GM18907 (cell line): Measurements from ENCODE around the gene LPP.

Experiments
- ATAC-seq: cut with Tn5 transposase; IDR thresholded peaks from one replicate; pipeline ENCODE4 v1.9.1; 2021; ENCODE audit warnings: mild to moderate bottlenecking, moderate library complexity; ENCODE audit not compliant: unreplicated experiment

Gene LPP

DNA sequence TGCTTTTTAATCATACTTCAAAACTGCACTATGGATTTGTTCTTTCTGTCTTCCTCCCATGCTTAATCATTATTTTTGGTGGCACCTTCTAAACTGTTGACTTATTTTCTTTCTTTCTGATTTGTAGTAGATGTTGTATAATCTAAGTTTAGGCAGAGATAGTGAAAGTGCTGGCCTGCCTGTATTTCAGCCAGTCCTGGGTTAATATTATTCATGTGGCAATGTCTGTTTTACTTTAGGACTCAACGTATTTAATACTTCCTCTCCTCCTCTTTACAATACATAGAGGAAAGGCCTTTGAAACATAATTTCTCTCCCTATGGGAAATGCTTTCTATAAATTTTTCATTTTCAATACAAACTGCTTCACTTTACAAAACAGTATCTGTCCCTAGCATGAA lies 690.1 kb downstream of the LPP start:
- no peak for ATAC-seq

DNA sequence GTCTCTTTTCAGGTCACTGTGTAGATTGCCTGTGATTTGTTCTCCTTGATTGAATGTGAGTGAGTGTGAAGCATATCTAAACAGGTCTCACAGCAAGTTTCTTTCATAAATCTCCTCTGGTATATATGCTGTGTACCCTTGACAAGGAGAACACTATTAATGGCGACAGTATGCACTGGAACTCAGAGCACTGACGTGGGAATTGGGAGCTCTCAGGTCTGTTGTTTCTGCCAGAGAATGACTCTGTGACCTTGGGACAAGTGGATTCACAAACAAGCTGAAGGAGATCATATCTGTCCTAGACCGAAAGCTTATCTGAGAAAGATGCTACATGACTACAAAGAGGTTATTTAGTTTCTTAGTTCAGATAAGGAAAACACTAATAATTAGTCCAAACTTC lies 691.6 kb downstream of the LPP start:
- no peak for ATAC-seq

DNA sequence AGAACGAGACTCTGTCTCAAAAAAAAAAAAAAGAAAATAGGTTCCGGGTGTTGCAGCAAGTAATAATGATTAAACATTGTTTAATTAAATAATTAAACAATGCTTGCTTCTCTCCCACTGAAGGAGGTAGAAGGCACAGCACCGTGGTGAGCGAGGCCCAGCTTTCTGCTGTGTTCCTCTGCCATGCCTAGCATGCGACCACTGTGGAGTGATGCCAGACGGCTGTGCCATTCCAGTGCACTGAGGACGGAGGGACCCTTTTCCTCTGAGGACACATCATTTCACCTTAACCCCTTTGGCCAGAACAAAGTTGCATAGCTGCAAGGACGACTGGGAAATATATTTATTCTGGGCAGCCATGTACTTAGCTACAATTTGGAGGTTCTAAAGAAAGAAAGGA lies 695.0 kb downstream of the LPP start:
- no peak for ATAC-seq

DNA sequence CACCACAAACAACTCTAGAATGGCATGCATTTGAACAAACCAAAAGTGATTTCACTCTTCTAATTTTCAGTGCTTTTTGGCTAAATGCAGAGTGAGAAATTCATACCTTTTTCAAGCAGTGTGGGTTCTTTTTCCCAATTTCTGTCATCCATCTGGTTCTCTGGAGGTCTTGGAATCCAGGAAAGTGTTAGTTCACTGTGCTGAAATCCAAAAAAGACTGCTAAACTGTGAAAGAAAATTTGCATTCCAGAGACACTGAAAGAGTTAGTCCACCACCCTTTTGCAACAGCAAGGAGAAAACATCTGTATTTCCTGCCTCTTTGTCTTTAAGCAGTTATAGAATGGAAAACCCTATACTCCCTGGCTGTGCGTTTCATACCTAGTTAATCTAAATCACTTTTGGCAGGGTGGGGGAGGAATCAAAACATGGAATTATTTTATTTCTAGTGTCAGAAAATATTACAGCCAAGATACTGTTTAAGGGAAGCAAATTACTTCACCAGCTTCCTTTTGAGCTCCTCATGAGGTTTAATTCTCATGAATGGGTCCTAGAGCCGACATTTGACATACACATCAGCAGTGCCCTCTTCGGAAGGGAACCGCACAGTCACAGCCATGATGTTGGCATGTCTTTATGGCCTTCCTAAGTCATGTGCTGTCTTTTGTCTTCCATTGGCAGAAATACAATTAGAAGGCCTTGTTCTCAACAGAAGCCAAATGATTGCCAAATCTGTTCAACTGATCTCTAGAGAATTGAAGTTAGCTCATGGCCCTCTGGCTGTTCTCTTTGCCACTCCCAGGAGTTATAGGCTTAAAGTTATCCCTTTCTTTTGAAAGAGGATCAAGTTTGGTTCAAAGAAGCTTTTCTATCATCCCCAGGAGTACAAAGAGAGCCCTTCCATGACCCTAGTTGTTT lies 700.2 kb downstream of the LPP start:
- no peak for ATAC-seq

DNA sequence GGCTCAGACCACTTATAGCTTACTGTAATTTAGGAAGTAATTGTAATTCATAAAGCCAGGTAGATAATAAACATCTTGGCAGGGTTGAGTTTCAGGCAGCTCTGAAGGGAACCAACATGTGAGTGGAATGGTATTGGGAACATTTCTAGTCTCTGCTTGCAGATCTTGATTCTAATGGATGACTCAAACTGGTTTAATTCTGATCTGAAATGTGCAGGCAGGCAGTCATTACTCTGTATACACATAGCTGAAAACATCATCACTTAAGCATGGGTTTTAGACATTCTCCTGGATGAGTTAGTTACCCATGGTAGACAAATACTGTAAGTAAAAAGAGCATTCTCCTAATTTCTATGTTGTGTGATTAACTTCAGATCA lies 700.8 kb downstream of the LPP start:
- no peak for ATAC-seq

DNA sequence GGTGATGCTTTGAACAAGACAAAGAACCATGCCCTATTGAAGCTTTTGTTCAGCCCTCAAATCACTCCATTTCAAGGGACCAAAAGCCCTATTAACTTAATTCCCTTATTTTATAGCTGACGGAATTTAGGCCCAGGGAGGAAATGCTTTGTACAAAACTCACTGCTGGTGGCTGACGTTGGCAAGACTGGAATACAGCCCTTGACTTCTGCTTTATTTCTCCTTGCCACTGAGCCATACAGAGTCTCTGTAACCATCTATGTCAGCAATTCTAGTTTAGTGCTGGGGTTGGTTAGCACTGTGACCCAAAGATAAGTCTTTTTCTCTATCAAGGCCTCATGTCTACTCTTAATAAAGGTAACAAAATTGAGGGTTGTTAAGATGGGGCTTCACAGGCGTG lies 701.7 kb downstream of the LPP start:
- ATAC-seq, result no peak

DNA sequence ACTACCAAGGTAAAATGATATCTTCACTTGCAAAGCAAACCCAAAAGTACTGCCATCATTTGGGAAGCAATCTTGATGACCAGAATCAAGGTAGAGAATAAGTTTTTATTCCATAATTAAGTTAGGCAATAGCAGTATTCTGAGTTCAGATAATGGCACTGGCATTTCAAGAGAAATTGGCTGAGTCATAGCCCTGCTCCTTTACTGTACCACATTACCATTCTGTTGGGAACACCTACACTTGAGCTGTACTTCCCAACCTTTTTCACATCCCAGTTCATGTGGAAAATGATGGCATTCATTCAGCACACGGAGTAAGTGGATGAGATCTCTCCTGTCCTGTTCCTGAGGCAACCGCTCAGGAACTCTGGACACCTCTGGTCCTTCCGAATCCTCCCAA lies 706.2 kb downstream of the LPP start:
- ATAC-seq, result no peak

DNA sequence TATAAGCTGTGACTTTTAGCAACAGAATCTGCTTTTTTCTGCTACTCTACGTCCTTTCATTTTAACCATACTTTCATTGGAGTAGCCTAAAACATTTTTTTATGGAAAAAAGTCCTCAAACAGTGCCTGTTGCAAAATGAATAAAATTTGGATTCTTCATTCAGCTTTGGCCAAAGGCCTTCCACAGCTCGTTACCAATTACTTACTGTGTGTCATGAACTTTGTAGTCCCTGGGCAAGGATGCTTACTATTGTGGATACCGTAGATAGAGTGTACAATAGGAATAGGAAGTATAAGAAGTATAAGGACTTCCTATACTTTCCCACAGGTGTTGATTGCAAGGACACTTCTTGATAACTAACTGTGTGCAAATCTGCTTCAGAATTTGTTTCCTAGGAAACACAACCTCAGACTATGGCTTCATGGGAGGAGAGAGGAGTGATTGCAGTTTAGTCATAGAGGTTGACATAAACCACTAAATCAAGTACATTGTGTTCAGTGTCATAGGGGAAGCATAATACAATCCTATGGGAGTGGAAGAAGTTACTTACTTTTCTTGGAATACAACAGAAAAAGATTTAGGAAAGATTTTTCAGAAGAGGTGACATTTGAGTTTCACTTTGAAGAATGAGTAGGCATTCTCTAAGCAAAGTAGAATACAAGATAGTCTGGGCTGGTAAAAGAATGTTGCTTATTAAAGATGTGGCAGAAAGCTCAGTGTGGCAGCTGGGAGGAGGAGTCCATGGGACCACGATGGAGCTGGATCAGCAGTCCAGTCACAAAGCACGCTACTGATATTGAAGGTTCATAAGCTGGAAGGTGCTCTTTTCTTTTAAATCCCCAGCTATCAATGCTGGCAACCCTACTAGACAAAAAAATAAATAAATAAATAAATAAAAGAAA lies 708.1 kb downstream of the LPP start:
- no peak for ATAC-seq

DNA sequence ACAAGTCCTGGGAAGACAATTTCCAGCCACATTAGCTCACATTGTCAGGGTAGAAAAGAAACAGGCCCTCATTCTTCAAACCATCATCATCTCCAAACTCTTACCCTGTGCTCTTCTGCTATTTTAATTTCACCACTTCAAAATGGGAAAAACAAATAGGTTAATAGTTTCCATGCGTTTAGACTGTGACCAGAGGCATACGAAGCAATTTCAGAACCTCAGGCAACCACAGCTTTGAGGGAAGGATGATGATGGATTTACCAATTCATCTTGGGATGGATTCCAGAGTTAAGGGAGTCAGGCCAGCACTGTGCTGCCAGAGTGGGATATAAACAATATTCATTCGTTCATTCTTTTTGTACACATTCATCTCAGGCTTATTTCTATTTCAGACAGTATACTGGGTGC lies 710.0 kb downstream of the LPP start:
- ATAC-seq, result no peak

DNA sequence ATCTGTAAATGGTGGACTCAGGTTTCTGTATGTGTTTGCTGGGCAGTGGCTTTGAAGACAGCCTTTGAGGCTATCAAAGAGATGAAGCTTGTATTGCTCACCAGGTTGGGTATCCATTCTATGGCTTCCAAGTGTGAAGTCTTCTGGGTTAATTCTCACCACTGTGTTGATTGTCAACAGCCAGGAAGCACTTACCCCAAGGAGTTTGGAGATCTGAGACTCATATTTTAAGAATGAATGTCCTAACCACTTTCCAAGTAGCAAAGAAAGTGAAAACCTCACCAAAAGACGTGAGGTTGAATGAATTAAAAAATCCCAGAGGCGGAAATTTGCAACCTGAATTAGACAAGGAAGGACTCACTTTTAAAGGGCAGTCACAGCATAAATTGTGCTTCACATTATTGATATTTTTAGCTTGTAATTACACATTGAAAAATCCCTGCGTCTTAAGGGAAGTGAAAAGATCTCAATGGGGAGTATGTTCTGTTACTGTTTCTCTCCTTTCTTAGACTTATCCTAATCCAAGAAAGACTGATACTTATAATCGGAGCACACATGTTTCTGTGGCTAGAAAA lies 713.8 kb downstream of the LPP start:
- no peak for ATAC-seq

DNA sequence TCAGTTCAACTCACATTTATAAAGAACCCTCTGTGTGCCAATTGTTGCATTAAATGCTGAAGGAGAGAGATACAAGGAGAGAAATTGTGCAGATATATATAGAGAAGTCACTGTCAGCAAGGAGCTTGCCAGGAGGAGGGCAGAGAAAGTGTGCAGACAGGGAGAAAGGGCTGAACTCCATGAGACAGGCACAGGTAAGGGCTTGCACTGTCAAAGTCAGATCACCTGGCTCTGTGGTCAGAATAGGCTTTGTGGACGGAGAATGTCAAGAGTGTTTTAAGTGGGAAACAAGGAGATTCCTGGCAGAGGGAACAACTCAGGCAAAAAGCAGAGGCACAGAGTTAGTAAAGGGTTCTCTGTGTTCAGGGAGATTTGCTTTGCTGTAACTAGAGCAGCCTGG lies 714.8 kb downstream of the LPP start:
- ATAC-seq, result no peak

DNA sequence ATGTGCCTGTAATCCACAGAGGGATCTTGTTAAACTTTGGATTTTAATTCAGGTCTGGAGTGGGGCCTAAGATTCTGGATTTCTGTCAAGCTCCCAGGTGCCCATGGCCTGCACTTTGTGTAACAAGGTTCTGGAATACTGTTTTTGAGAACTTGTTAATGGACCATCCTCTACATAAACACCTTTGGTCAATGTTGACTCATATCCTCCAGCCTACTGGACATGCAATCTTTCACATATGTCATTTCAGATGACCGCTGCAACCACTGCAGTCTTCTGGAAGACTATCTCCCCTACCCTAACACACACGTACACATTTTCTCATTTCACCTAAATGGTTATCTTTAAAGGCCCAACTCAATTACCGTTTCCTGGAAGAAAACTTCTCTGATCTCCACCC lies 715.7 kb downstream of the LPP start:
- ATAC-seq, result no peak

DNA sequence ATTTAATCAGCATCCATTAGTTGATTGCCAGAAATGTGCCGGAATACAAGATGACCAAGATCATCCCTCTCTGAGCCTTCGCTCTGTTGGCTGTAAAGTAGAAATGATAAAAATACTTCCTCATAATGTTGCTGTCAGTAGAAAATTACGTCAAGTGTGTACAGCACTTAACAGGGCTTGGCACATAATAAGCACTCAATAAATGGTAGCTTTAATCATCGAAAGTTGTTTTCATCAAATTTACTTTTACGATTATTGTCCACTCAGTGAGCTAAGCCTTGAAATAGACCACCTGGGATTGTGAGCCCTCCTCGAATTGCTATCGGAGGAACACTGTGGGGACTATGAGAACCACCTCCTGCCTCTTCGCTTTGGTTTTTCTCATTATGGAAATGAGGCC lies 716.5 kb downstream of the LPP start:
- ATAC-seq, result no peak

DNA sequence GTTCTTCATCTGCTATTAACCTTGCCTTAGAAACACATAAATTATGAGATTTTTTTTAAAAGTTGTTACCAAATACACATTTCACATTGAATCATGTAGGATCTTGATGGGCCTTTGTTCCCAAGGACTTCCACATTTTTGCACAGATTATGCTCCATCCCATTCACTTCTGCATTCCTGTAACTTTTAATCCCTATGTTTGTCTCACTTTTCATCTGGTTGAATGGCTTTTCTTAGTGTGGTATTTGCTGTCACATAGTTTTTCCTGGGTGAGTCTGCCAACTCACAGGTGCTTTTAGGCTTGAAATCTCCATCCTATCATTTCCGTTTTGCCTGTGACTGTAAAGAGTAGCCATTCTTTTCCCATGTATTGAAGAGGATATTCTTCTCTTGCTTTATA lies 720.6 kb downstream of the LPP start:
- no peak for ATAC-seq

DNA sequence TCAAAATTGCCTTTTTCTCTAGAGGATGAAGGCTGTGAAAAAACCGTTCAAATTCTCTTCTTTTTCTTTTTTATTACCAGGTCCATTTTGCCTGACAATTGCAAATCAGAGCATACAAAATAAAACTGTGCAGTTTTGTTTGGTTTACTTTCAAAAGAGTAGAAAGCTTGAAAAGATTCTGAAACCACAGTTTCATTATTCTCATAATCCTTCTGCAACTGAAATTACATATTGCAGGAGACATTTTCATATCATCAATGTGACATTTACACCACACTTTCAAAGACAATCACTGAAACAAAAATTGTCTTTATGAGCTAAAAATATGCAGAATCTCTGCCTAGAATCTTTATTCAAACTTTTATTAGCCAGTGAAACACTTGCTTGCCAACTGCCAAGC lies 721.5 kb downstream of the LPP start:
- ATAC-seq, result no peak

DNA sequence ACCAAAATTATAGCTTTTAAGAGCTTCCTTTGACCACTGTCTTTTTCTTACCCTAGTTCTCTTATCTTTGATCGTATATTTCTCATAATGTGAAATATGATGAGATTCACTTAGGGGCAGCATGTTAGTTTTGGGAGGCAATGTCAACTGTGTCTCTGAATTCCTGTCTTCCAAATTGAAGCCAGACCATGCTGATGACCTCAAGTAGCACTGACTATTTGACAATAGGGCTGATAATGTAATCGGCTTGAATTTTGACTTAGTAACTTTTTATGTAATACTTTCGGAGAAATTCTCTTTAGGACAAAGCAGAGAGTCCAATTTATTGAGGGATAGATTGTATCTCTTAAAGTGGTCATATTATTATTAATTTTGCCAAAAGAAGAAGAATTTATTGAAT lies 722.4 kb downstream of the LPP start:
- no peak for ATAC-seq

DNA sequence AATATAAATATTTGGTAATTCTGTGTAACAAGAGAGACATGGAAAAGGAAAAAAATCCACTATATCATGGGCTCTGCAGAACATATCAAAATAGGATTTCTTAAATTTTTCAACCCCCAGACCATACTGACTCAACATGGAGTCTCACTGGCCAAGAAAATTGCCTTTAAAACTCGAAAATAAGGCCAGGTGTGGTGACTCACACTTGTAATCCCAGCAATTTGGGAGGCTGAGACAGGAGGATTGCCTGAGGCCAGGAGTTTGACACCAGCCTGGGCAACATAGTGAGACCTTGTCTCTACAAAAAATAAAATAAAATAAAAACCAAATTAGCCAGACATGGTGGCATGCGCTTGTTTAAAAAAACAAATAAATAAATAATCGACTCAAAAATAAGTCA lies 723.4 kb downstream of the LPP start:
- ATAC-seq, result no peak

DNA sequence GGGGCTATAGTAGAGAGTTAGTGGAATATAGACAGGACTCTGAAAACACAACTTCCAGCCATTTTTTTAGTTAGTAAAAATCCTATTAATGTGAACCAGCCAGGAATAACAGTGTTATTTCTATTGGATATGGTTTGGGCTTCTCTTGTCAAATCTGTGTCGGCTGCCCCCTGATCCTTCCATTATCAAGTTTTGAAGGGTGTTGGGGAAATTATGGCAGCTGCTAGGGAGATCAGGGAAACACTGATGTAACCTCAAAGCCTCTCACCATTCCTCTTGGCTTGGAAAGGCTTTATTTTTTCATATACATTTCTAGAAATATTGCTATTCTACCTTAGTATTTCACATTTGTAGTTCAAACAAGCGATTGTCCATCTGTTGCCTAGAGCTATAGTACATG lies 724.1 kb downstream of the LPP start:
- ATAC-seq, result no peak

DNA sequence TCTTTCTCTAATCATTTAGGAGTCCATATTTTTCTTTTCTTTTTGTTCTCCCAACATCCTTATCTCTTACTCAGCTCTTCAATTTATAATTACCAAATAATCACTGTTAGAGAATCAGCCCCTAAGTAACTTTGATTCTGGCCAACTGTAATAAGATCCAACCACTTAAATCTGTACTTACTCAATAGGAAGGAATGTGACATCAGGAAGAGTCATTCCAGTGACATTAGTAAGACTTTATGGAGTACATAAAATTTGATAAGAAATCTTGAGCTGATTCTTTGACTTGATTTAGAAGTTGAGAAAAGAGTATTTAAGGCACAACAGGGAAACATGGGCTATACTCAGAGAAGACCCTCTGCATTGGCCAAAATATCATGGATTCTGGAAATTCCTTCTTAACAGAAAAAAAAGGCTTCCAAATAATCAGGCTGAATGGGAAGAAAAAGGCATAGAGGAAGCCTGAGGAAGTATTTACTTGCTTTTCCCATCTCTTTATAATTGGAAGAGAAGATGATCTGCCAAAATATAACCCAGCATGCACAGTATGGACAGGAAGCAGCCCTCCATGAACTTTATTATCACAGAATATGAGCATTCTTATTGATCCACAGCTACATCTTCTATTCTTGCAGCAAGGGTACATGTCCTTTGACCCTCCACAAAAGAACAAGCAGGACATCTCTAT lies 728.1 kb downstream of the LPP start:
- no peak for ATAC-seq

DNA sequence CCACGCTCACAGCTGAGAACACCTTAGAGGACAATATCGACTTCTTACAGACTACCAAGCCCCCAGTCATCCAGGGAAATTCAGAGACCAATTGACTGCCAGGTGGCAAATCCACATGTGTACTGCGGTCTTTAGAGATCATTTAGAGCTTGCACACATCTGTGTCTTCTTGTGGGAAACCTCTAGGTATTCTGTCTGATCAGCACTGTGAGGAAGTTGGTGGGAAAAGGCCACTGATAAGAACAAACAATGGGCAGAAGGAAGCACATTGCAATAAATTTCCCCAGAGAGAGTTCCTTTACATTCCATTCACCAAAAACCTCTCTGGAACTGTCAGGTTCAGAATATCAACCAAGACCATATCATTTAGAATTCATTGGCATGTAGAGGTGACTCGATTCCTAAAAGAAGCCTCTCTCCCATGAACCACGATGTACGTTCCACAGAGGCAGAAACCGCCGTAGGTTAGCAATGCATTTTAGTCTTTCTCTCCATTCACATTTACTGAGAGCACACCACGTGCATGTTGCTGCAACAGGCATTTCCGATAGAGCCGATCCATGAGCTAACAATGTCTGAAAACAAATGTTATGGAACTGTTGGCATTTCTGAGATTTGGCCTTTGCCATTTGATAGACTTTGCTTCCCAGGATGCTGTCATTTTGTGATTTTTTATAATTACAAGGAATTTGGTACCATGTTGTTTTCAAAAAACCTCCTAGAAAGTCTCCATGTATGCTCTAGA lies 730.5 kb downstream of the LPP start:
- no peak for ATAC-seq
